Esophagus muscularis mucosa (tissue), 3 donors: ENCODE data around the gene C16orf96.

ENCODE experiments used
- POLR2A ChIP-seq: fragments of 450-650 bp; IDR thresholded peaks from one replicate; pipeline ENCODE4 v1.6.1; 2017; ENCODE audit warnings: antibody characterized with exemption, moderate library complexity, mild to moderate bottlenecking, low read depth
- POLR2AphosphoS5 ChIP-seq, 2 donors: sonication (generic); formaldehyde crosslinking; IDR thresholded peaks; one replicate each; pipeline ENCODE4 v1.6.1; 2017; ENCODE audit warnings: antibody characterized with exemption in 2 of 2
- TF ChIP-seq, protein P1 (sequence below), 3 experiments: fragments of 200-600 bp in 2 of 3; fragments of 450-650 bp in 1 of 3; sonication (generic) in 2 of 3; IDR thresholded peaks; one replicate each; pipeline ENCODE4 v1.5.1; 2017 to 2019; ENCODE audit warnings: antibody characterized with exemption in 3 of 3, mild to moderate bottlenecking in 2 of 3, moderate library complexity in 1 of 3

GRCh38 chr16:4591191-4591590, 35.1 kb downstream of the C16orf96 start:
- TF ChIP-seq, protein P1, sequence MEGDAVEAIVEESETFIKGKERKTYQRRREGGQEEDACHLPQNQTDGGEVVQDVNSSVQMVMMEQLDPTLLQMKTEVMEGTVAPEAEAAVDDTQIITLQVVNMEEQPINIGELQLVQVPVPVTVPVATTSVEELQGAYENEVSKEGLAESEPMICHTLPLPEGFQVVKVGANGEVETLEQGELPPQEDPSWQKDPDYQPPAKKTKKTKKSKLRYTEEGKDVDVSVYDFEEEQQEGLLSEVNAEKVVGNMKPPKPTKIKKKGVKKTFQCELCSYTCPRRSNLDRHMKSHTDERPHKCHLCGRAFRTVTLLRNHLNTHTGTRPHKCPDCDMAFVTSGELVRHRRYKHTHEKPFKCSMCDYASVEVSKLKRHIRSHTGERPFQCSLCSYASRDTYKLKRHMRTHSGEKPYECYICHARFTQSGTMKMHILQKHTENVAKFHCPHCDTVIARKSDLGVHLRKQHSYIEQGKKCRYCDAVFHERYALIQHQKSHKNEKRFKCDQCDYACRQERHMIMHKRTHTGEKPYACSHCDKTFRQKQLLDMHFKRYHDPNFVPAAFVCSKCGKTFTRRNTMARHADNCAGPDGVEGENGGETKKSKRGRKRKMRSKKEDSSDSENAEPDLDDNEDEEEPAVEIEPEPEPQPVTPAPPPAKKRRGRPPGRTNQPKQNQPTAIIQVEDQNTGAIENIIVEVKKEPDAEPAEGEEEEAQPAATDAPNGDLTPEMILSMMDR (IDR thresholded peaks at IDR 0.05), result no peak
- TF ChIP-seq POLR2AphosphoS5 (IDR thresholded peaks at IDR 0.05) (no peak), POLR2A (no peak)
